NK-92 (cell line): ENCODE data around the gene DLG2.
"Not testable (repeated sequence)": the region's sequence is repeated elsewhere in the genome, so short reads cannot be mapped to it uniquely, and the experiment has no call there.

Experiments used
- DNase-seq: peaks from one replicate; lab custom pipeline; 2025; ENCODE audit not compliant: unreplicated experiment; lab: John Stamatoyannopoulos, UW

DLG2 gene

DNA sequence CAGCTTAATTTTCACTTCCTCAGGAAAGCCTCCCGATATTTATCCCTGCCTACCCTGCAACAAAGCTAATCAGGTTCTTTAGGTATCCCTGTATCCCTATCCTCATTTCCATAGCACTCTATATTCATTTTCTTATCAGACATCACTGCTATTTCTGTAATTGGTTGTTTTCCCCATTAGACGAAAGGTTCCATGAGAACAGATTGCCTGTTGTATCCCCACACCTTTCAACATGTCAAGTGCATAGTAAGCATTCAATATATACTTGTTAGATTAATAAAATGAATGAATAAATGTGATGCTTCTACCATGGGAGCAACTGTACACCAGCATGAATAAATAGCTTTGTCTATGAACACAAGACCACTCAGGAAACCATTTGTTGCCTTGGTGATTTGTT, 499.8 kb downstream of the DLG2 start:
- DNase-seq, result no peak

DNA sequence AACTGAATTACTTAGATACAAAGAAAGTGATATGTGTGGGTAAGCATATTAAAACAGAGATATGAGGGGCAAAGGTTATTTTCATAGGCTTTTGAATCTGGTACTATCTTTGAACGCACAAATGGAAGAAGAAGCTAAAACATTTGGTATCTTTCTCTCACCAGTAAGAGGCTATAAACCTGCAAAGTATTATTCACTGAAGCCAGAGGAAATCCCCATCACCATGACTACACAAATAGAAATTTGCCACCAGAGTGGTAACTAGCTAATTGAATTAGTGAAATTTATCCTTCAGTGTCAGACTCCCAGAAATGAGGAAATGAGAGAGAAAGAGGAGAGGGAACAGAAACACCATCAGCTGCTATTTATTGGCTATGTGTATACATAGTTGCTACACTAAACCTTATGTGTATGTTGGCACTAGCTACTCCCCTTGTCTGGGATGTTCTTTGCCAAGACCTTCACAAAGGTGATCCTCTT, 503.4 kb downstream of the DLG2 start:
- DNase-seq, result no peak

DNA sequence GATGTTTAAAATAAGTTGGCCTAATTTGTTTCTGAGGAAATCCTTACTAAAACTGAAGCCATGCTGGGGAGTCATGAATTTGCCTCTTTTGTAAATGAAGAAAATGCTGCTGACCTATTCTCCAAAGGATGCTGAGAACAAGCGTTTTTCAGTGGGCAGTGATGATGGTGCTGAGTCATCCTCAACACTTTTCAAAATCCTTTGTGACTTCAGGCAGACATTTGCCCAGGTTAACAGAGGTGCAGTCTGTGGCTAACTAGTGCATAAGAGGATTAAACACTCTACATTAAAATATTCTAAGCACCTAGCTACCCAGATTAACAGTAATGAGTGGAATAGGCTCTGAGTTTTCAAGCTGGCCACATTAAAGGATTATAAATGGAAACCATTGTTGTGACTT, 509.0 kb downstream of the DLG2 start:
- DNase-seq, result no peak

DNA sequence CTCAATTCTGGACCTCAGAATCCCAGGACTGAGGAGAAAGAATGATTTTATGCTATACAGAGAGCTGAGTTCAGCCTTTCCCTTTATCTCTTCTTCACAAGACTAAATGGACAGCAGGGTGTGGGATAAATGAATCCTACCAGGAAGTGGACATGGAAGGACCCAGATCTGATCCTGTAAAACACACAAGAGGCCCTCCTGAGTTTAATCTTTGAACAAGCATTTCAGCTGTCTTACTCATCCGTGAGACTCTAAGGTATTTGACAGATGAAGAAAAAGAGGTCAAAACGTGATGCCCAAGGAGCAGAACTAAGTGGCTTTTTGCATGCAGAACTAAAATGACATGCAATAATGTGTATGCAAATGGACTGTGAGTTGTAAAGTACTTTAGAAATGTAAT, 511.3 kb downstream of the DLG2 start:
- DNase-seq, result no peak

DNA sequence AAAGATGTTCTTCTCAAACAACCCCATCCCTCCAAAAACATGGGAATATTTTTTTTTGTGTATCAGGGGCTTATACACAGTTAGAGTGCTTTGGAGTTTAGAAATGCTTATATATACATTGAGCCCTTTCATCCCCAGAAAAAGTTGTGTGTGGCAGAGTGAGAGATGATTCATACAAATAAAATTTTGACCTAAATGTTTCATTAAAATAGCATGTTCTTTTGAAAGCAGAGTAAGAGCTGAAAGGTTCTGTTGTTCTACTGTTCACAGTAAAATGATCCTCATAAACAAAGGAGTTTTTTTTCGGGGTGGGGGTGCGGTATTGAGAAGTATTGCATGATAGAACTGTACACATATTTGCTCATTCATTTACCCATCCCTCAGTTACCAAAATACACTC, 512.4 kb downstream of the DLG2 start:
- DNase-seq, result no peak

DNA sequence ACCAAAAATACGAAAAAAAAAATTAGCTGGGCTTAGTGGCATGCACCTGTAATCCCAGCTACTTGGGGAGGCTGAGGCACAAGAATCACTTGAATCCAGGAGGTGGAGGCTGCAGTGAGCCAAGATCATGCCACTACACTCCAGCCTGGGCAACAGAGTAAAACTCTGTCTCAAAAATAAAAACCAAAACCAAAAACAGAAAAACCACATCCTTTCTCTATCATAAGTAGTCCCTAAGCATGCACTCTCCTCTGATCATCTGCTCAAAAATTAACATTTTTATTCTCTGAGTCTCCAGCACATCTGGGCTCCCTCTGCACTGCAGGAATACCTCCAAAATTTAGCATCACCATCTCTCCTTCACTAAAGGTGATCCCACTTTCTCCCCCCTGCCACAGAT, 516.9 kb downstream of the DLG2 start:
- not testable (repeated sequence) for DNase-seq

DNA sequence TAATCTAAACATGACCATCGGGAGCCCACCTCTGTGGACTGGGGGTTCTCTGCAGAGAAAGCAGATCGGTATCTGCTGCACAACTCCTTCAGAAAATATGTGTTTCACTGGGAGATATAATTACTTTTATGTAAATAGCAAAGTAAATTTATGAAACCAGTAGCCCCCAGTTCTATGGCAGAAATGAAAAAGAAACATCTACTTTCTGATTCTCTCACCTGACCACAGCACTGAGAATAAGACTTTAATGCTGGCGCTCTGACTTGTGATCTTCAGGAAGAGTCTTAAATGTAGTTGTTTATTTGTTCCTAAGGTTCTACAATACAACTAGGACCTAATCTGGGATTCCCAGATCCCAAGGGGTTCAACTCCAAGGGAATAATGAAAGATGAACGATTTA, 518.0 kb downstream of the DLG2 start:
- no peak for DNase-seq

DNA sequence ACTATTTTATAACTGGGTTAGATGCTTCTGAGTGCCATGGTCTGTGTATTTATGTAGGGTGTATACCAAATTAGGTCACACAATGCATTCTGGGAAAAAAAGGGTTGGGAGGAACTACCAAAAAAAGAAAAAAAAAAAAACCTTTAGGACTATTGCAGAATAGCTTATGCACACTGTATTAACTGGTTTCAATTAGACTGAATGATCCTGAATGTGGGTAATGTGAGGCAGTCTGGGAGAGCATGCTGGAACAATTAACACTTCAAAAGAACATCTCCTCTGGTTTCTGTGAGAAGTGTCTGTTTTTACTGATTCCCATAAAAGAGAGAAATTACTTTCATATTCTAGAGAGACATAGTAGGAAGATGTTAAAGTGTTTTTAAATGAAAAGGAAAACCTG, 521.3 kb downstream of the DLG2 start:
- no peak for DNase-seq

DNA sequence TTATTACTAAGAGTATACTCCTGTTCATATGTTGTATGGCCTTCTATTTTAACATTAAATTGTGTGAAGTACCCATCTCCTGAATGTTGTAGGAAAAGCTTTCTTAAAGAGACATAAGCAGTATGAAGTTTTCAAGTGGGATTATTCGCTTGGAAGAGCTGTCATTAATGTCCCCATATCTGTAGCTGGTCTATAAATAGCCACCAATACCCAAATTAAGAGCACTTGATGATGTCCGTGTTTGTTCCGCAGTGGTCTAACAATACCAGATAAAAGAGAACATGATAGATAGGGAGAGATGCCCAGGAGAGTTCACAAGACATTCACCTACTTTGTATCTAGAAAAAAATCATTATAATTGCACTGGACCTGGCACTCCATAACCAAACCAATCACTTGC, 527.6 kb downstream of the DLG2 start:
- DNase-seq, result no peak

DNA sequence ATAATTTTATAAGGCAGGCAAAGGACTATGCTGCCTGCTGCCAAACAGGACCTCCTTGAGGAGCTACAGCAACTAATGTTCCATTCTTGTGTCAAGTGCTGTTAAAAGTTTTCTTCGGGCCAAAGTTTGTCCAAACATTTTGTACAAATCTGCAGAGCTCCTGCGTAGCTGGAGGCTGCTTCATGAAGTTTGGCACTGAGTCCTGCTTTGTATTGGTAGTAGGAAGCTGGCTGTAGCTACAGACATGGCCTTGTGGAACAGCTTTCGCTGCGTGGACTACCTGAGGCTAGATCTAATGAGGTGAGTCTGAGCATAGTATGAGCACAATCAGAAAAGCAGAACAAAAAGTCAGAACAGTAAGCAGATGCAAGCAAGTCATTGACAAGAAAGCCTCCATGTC, 528.1 kb downstream of the DLG2 start:
- no peak for DNase-seq

DNA sequence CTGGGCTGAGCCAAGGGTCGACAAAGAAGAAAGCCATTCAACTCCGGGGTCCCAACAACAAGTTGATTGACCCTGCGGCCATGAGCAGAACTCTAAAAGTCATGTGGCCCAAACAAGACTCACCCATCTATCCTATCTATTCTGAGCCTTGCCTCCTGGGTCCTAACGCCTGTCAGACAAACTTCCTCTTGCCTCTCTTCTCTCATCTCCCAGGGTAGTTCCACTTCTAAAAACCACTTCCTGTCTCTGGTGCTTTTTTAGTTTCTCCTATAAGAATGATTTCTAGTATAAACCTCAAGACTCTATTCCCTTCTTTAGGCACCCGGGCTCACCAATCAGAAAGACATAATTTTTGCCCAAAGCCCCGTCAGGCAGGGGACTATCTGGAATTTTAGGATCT, 530.2 kb downstream of the DLG2 start:
- DNase-seq, result no peak

DNA sequence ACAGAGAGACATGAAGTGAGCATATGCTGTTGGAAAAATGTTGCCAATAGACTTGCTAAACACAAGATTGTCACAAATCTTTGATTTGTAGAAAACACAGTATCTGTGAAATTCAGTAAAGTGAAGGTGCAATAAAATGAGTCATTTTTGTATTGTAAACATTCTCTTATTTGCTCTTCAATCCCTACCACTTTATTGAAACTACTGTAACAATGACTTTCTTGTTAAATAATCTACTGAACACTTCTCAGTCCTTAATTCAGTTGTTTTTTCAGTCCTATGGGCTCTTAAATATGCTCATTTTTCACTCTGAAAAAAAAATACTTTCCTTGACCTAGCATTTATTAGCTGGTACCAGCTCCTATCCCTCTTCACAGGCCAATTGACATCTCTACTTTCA, 531.9 kb downstream of the DLG2 start:
- DNase-seq, result no peak

DNA sequence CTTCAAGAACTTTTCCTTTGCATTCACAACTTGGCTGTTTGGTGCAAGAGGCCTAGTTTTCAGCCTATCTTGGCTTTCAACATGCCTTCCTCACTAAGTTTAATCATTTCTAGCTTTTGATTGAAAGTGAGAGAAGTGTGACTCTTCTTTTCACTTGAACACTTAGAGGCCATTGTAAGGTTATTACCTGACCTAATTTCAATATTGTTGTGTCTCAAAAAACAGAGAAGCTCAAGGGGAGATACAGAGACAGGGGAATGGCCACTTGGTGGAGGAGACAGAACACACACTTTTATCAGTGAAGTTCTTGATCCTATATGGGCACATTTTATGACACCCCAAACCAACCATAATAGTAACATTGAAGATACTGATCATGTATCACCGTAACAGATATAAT, 532.3 kb downstream of the DLG2 start:
- DNase-seq, result no peak

DNA sequence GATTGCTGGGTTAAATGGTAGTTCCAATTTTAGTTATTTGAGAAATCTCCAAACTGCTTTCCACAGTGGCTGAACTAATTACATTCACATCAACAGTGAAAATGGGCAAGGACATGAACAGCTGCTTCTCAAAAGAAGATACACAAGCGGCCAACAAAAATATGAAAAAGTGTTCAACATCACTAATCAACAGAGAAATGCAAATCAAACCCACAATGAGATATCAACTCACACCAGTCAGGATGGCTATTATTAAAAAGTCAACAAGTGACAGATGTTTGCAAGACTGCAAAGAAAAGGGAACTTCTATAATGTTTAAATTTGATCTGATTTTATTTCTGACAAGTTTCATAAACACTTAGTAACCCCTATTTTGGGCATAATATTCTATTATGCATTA, 537.5 kb downstream of the DLG2 start:
- no peak for DNase-seq

DNA sequence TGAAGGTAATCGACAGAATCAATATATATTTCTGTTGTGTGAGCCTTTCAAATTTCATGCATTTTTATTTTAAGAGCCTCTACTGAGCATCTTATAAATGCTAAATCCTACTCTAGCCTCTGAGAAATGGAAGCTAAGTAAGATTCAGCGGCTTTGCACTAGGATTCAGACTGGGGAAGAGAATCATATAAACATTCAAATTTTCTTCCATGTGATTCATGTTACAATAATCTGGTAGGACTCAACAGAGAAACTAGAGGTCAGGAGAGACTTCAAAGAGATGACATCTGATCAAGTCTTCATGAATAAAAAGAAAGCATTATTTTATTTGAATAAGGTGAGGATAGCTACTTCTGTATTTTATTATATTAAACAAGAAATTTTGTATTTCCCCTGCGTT, 538.9 kb downstream of the DLG2 start:
- no peak for DNase-seq

DNA sequence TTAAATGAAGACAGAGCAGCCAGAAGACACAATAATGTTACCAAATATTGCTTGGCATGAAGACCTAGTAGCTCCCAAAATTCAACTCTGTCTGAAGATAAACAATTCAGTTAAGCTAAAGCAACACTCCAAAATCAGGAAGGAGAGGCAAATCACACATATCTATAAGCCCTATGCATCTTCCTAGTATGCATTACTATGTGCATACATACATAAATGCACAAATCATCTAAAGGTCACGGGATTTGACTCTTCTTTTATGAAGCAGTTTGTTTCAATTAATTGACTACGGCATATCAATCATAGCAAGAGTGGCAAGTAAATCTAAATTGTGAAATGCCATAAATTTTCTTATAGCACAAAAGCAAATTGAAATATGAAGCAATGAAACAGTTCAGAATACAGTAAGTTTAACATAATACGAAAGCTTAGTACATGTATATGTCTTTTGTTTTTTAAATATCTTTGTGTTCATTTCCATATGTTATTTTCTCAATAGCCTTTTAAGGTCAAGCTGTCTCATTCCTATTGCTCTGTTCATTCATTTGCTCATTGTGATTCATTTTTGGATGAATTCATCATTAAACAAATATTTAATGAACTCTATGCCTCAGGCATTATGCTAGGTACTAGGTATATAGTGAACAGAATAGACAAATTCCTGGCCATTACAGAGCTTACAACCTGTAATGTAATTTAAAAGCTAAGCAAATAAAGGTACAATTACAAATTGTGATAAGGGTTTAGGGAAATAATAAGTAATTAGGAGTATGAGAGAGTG, 540.5 kb downstream of the DLG2 start:
- DNase-seq, result no peak

DNA sequence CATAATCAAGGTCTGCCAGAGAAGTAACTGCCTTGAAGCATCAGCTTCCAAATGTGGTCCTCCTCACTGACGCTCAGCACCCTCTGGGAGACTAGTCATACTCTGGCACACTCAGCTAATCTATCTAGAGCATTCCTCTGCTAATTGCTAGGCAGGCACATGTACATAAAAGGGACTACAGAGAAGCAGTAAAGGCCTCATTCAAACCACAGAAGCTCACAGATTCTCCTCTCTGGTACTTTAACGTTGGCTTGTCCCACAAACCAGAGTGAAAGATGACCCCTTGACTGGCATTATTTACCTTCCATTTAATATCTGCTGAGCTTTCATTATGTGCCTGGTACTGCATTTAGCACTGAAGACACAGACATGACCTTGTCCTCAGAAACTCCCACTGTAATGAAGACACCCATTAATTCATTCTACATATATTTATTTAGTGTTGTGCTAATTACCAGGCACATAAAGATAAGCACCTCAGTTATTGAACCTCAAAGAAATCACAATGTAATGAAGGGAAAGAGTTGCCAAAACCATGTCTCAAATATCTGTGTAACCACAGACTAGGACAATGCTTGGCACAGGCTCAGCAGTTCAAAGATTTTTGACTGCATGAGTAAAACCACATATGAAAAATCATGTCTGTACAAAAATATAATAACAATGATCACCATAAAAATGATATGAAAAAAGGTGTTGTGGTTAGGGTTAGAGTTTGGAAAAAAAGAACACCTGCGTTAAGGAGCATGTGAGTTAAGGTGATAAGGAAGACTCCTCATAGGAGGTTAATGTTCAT, 550.4 kb downstream of the DLG2 start:
- DNase-seq, result no peak

DNA sequence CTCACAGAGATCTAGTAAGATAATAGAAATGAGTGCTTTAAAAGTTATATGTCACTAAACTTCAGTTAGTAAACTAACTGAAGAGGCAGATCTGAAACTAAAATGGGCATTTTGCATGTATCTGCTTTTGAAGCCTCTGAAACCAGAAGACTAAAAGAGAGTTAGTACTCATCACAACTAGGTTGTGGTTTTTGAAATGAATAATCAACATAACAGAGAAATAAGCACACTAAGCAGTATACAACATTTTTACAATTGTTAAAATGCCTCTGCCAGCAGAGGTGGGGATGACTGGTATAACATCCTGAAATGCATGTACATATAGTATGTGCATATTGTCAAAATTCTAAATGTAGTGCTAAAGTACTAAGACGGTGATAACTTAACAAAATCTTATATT, 564.5 kb downstream of the DLG2 start:
- DNase-seq, result no peak

DNA sequence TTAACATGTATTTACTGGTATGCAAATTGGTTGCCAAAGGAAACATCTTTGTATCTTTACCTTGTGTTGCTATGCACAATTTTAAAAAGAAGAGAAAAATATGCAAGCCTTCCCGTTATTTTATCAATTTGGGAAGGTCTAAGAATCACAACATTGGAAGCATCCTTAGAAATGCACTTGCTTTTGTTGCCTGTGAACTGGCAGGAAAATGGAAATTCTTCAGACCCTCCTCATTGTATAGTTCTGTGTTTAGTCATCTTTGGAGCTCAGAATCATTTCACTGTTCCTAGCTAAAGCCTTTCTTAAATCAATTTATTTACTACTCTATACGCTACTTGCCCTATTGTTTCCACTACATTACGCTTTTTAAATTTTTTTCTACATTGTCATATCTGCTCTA, 574.5 kb downstream of the DLG2 start:
- DNase-seq, result no peak

DNA sequence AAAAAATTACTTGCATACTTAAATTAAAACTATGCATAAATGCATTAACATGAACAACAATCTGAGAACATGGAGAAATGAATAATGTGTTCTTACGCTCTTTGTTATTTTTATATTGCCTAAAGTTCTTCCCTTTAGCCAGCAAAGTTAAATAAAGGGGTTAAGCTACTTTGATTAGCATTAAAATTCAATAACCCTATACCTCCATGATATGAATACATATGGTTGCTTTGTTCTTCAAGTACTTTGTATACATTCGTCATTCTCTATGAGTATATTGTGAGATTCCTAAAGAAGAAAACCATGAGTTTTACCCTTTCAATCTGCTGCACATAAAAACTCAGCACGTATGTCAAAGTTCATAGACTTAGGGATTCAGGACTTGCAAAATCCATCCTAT, 578.3 kb downstream of the DLG2 start:
- DNase-seq, result no peak

DNA sequence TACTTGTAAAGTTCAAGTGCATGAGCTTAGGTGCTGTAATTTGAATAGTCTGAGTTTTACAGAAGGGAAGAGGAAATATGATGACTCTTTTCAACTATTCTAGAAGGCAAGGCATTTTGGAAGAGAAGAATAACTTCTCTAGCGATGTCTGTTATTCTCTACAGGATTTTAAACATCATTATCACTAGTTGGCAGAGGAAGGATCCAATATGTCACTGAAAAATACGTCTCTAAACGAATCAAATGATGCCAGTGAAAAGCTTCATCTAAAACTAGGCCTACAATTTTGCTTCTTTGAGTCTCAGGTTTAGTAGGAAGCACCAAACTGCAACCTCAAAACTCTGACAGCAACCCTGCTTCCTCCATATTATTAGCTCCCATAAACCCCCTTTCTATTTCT, 581.4 kb downstream of the DLG2 start:
- no peak for DNase-seq

DNA sequence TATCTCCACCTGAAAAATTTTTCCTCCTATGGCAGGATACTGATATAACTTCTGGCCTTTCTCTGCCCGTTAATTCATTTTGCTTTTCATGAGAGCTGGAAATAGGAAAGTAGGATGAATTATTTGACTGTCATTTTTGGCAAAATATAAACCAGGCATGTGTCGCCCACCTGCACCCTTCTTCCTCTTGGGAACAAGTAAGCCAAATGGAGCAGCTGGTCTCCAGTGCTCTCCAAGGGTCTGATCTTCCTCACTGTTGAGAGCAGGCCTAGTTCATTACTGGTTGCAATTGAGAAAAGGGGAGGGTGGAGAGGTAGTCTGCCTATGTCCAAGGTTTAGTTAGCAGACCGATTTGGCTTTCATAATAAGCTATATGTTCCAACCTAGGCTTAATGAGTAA, 582.2 kb downstream of the DLG2 start:
- DNase-seq, result no peak

DNA sequence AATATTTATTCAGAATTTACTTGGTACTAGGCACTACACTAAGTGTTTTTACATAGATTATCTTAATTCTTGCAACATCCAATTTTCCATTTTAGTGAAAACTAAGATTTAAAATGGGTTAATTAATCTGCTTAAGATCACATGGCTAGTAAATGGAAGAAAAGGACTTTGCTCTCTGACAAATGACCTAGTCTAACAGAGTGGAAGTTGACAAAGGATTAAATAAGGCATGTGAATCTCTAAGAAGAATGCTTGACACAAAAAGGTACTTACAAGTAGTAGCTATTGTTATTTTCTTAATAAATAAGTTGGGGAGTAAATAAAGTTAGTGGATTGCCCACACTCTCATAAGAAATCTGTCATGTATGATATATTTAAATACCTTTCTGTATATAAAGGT, 584.8 kb downstream of the DLG2 start:
- DNase-seq, result no peak
